M059J (cell line): Measurements from ENCODE around the gene CEP41. TPM values are rescaled to one million over a fixed set of nuclear protein-coding genes. Genes with fewer than 3 reads are reported as not detected.
A peak's percentile ranks its signal among the peaks of the same experiment; 100 is the strongest.
"Not testable (repeated sequence)": the region's sequence is repeated elsewhere in the genome, so short reads cannot be mapped to it uniquely, and the experiment has no call there.

ENCODE experiments used
- DNase-seq: peaks from one replicate; pipeline ENCODE4 v3.0.0-alpha.2; 2012; ENCODE audit warnings: low read depth
- total RNA-seq: library from RNA; depleted of rRNA; stranded (reverse); fragments of >200 nt; shearing (Covaris generic); gene quantifications from 2 replicates; pipeline ENCODE4 v1.2.3, GENCODE V29; 2014

CEP41 gene
- total RNA-seq, 1 experiment from 2014 or later = 32.9 TPM

DNA sequence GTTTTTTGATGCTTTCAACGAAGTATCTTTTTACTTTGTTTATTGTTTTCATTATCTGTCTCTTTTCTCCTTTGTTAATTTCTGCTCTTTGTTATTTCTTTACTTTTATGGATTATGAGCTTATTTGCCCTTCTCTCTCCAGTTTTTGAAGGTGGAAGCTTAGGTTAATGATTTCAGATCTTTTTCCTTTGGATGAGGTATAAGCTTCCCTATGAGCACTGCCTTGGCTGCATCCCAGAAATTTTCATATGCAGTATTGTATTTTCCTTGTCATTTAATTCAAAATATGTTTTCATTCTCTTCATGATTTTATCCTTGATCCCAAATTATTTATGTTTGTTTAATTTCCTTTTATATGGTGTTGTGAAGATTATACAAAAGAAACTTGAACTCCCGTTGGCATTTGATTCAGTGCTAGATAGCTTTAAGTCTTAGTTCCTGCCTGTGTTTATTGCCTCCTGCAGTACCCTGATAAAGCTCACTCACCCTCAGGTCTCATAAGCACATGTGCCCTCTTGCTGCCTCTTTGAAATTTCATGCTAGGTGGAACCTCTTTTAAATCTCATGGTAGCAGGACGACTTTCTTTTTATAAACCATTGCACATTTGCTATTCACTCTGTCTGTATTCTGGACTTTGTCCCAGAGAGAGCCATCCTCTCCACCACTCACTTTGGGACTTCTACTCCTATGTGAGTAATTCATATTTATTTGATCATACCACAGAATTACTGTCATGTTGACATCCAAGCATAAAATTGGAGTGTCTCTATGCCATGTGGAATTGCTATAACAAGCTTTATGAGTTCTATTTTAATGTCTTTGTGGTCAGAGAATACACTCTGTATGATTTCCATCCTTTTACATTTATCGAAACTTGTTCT lies 23.0 kb upstream of the CEP41 start:
- DNase-seq = no peak

DNA sequence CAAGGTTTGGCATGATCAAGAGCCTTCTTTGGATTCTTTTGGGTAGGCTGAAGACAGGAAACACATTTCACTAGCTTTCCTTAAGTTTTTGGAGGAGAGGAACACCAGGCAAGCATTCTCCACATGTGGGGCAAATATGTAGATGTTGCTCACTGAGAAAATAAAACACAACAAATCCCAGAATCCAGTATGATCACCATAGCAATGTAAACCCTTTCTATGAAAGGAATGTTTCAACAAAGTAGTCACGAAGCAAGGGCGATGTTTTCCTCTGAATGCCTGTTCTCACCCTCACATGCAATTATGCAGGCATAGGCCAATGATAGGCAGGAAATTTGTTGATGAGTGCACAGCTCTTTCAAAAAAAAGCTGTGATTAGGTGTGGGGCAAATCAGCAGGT lies 20.5 kb upstream of the CEP41 start:
- DNase-seq = no peak

DNA sequence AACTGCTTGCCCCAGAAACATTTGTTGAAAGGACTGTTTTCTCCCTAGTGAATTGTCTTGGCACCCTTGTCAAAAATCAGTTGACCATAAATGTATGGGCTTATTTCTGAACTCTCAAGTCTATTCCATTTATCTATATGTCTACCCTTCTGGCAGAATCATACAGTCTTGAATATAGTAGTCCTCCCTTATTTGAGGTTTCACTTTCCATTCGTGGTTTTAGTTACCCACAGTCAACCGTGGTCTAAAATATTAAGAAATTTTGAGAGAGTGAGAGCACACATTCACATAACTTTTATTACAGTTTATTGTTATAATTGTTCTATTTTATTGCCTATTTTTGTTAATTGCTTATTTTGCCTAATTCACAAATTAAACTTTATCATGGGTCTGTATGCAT lies 17.4 kb upstream of the CEP41 start:
- no peak for DNase-seq

- DNase-seq = no peak
Measured at GRCh38 chr7:130454959-130455358, 14.1 kb upstream of the CEP41 start.

- DNase-seq = no peak
Measured at GRCh38 chr7:130452951-130453350, 12.1 kb upstream of the CEP41 start.

GRCh38 chr7:130451344-130451743 lies 10.5 kb upstream of the CEP41 start:
- DNase-seq = not testable (repeated sequence)

GRCh38 chr7:130446259-130446658 lies 5.4 kb upstream of the CEP41 start:
- DNase-seq = no peak

GRCh38 chr7:130444751-130445407 lies 4.1 kb upstream of the CEP41 start:
- no peak for DNase-seq

GRCh38 chr7:130444234-130444633 lies 3.4 kb upstream of the CEP41 start:
- DNase-seq = no peak

GRCh38 chr7:130442601-130443000 lies 1.8 kb upstream of the CEP41 start:
- DNase-seq = no peak

- peak; percentile 74 for DNase-seq
Measured at GRCh38 chr7:130441408-130441869, 623 bp upstream of the CEP41 start.

DNA sequence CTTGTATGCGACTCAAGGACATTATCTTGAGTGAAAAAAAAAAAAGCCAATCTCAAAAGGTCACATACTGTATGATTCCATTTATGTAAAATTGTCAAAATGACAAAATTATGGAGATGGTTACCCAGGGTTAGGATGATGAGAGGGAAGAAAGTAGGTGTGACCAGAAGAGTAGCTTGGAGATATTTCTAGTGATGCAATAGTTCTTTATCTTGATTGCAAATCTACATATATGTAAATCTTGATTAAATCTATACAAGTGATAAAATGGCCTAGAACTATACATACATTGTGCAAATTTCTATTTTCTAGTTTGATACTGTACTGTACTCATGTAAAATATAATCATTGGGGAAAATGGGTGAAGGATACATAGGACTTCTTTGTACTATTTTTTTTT lies 4.6 kb downstream of the CEP41 start:
- DNase-seq = no peak

- DNase-seq = no peak
Measured at GRCh38 chr7:130435311-130435854, 5.4 kb downstream of the CEP41 start.

- no peak for DNase-seq
Measured at GRCh38 chr7:130433301-130433700, 7.5 kb downstream of the CEP41 start.

GRCh38 chr7:130432886-130433285 lies 7.9 kb downstream of the CEP41 start:
- peak; percentile 64 for DNase-seq

DNA sequence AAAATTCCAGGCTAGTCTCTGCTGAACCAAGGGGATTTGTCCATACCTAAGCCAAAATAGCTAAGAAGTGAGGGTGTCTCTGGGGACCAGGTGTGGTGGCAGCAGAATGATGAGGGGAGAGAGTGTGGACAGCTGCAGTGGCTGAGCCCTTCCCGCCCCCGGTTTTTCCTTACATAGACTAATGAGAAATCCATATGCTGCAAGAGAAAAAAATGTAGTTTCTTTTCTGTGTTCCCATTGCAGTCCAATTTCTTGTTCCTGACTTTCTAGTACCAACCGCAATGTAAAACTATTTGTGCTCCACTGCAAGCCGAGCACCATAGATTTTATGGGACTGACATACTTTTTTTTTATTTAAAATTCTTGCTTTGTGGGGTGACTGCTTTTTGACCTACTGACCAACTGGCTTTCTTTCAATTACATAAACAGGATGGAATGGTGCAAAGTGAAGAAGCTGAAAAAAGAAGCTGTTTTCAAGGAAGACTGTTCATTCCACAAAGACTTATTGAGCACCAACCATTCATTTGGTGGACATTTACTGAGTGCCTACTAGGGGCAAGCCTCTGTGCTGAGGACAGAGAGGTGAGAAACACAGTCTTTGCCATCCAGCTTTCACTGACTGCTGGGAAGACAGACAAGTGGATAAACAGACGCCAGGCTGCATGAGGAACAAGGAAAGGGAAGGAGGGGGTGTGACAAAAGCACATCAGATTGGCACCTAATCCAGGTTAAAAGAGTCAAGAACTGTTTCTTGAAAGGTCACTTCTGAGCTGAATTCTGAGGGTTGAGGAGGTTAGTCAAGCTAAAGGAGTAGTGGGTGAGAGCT lies 9.8 kb downstream of the CEP41 start:
- DNase-seq = peak; percentile 61

DNA sequence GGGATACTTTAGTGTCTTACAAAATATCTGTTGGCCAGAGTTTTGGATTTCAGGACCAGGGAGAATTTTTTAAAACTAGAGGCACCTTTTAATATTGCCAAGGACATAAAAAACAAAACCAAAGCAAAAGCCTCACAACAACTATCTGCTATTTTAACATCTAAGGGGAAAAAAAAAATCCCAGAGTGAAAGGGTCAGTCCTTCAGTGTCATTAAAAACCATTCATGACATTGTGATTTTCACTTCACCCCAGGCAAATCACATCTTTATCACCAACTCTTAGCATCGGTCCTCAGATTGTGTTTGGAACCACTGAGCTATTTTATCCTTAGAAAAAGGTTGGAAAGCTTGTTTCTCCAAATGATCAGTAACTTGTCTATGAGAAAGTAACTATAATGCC lies 10.7 kb downstream of the CEP41 start:
- DNase-seq = no peak

DNA sequence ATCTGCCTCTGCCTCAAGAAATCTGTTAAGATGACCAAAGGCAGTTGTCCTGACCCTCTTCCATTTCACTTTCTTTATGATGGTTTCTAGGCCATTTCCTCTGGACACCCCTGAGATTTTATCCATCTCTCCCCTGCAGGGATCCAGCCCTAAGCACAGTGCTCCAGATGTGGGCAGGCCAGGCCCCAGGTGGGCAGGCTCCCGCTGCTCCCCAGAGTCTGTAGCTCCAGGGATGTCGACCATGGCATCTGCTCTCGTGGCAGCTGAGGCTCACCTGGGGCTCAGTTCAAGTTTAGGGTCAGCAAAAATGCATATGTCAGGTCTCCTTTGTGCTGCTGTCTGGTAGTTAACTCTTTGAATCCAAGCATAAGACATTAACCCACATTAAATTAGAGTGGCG lies 11.8 kb downstream of the CEP41 start:
- DNase-seq = no peak

- DNase-seq = no peak
Measured at GRCh38 chr7:130426564-130426963, 14.3 kb downstream of the CEP41 start.

GRCh38 chr7:130425796-130426195 lies 15.0 kb downstream of the CEP41 start:
- DNase-seq = no peak

DNA sequence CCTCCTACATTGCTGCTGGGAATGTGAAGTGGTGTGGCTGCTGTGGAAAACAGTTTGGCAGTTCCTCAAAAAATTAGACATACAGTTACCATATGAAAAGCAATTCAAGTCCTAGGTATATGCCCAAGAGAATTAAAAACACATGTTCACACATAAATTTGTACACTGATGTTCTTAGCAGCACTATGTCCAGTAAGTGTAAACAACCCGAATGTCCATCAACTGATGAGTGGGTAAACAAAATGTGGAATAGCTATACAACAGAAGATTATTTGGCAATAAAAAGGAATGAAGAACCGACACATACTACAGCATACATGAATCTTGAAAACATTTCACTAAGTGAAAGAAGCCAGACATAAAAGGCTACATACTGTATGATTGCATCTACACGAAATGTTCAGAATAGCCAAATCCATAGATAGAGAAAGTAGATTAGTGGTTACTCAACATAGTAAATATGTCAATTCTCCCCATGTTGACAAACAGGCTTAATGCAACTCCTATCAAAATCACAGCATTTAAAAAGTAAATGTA lies 17.2 kb downstream of the CEP41 start:
- DNase-seq = no peak

DNA sequence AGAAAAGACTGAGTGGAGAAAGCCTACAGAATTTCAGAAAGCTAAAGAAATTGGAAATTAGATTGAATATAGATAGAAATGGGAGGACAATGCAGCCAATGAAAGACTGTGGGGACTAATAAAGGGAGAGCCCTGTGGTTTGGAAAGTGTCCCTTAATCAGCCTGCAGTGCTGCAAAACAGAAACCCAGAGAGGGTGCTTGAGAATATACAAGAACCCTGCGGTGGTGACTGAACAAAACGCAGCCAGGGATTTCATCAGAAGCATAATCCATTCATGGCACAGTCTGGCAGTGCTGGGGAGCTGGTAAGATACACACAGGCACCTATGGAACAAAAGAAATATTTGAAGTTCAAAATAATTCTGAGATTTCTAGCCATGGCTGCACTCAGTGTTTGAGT lies 19.1 kb downstream of the CEP41 start:
- DNase-seq = no peak
